Measurements from ENCODE around the gene FAM120AOS.

FAM120AOS gene

DNA sequence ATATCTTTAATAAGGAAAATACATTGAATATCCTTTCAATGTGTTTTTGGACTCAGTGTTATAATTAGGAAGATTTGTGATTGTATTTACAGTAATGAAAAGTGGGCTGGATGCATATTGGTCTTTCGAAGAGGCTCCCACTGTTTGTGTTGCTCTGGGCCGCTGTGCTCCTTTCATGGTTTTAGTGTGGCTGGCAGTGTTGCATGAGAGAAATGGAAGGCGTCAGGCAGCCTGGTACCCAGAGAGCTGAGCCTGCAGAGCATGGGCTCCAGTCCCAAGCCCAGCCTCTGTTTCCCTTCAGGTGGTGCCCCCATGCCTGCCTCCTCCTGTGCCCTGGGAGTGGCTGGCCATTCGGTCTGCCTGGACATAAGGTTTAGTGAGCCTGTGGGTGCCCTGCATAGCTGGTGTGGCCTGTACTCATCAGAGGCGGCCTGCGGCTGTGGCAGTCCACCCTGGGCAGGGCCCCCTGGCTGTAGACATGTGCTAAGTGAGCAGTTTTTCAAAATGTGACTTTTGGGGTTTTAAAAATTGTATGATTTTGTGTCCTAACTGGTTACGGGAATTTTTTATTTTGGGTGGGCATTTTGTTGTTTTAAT, 27.4 kb upstream of the FAM120AOS start:
- Histone ChIP-seq H3K4me1 (ENCODE audit: control insufficient read depth, insufficient read depth, low read length, poor library complexity, severe bottlenecking) (no peaks in the 10 kb centered on the region), H3K9me3 (ENCODE audit: control insufficient read depth, low read length) (no peaks in the 10 kb centered on the region), H3K27ac (ENCODE audit: low read depth, low read length, severe bottlenecking) (no peak overlapping the region), H3K36me3 (ENCODE audit: control insufficient read depth, insufficient read depth, low read length) (peaks cover 45% of the 10 kb centered on the region), H3K4me3 (ENCODE audit: extremely low read depth, insufficient read depth, low read length, poor library complexity, severe bottlenecking) (no peak overlapping the region)
- 85 to 91% methylated on average over 5 to 7 of the region's 7 CpGs for WGBS, 2 experiments (ENCODE audit: insufficient coverage in 2 of 2)

DNA sequence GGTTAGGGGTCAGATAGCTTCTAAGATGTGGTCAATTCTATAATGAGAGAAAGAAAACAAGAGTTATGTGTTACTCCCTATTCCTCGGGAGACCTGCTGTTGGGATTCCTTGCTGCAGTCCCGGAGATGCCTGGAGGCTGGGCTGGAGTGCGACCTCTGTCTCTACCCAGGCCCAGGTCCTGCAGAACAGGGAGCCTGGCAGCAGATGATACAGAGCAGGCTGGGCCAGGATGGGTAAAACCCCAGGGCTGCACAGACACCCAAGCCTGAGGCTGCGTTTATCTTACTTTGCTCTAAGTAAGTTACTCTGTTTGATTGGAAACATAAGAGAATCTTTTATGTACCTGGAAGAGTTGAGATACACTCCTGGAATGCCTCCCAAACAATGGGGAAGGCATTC, 26.9 kb upstream of the FAM120AOS start:
- Histone ChIP-seq H3K9me3 (ENCODE audit: control insufficient read depth, low read length) (no peaks in the 10 kb centered on the region), H3K27ac (ENCODE audit: low read depth, low read length, severe bottlenecking) (no peak overlapping the region), H3K36me3 (ENCODE audit: control insufficient read depth, insufficient read depth, low read length) (peaks cover 39% of the 10 kb centered on the region), H3K4me3 (ENCODE audit: extremely low read depth, insufficient read depth, low read length, poor library complexity, severe bottlenecking) (no peak overlapping the region), H3K4me1 (ENCODE audit: control insufficient read depth, insufficient read depth, low read length, poor library complexity, severe bottlenecking) (no peaks in the 10 kb centered on the region)
- WGBS, 2 experiments (ENCODE audit: insufficient coverage in 2 of 2), result 80 to 88% methylated on average over 2 to 3 of the region's 4 CpGs

DNA sequence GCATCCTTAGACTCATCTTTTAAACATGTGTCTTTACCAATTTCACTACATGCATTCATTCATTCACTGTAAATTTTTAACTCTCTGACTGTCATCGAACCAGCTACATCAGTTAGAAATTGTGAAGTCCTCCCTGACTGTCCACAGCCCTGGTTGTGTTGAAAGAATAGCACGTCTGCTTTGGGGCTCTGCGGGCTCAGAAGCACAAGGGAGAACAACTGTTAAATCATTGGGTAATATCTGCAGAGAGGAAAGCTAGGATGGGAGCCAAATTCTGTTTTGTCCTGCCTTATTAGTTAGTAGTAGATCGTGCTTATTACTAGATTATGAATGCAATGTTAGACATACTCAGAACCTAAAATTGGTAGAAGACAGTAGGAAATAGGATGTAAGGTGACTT, 26.3 kb upstream of the FAM120AOS start:
- 86 to 89% methylated on average over 3 to 4 of the region's 4 CpGs for WGBS, 2 experiments (ENCODE audit: insufficient coverage in 2 of 2)
- Histone ChIP-seq H3K4me3 (ENCODE audit: extremely low read depth, insufficient read depth, low read length, poor library complexity, severe bottlenecking) (no peak overlapping the region), H3K27ac (ENCODE audit: low read depth, low read length, severe bottlenecking) (no peak overlapping the region), H3K4me1 (ENCODE audit: control insufficient read depth, insufficient read depth, low read length, poor library complexity, severe bottlenecking) (no peaks in the 10 kb centered on the region), H3K9me3 (ENCODE audit: control insufficient read depth, low read length) (no peaks in the 10 kb centered on the region), H3K36me3 (ENCODE audit: control insufficient read depth, insufficient read depth, low read length) (peaks cover 39% of the 10 kb centered on the region)

DNA sequence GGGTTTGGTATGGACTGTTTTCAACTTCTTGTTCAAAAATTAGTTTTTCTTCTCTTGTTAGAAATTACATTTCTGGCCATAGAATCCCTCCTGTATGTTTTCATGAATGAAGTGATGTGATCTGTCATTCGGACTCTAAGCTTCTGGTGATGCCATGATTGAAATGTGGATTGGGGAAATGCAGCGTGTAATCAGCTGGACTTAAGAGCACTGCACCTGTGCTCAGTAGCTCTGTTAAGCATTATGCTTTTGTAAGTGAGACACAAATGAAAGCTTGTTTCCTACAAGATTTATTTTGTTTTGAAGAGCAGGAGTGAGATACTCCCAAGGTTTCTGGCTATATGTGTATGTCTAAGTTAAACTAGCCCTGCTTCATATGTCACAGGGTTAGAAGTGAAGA, 24.0 kb upstream of the FAM120AOS start:
- H3K4me1 ChIP-seq (ENCODE audit: control insufficient read depth, insufficient read depth, low read length, poor library complexity, severe bottlenecking), result no peaks in the 10 kb centered on the region
- 96 to 100% methylated on average over 2 of the region's 2 CpGs for WGBS, 2 experiments (ENCODE audit: insufficient coverage in 2 of 2)
- no peaks in the 10 kb centered on the region for H3K9me3 ChIP-seq (ENCODE audit: control insufficient read depth, low read length)
- H3K4me3 ChIP-seq (ENCODE audit: extremely low read depth, insufficient read depth, low read length, poor library complexity, severe bottlenecking), result no peak overlapping the region
- peaks cover 47% of the 10 kb centered on the region for H3K36me3 ChIP-seq (ENCODE audit: control insufficient read depth, insufficient read depth, low read length)
- H3K27ac ChIP-seq (ENCODE audit: low read depth, low read length, severe bottlenecking), result no peak overlapping the region

DNA sequence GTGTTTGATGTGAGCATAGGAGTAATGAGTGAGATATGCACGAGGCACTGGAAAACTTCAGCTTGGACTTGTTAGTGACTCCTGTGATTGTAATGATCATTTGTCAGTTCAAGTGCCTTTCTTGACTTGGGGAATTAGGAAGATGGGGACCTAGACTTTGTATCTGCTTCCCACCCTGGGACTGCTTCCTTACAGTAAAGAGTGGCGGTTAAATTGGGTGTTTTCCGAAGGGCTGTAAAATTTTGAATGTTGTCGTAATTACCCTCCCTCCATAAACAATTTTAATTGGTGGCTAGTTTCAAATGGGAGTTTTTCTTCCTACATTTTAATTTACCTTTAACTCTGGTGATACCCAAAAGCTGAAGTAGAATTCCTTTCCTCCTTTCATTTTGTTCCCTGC, 23.5 kb upstream of the FAM120AOS start:
- WGBS, 2 experiments (ENCODE audit: insufficient coverage in 2 of 2), result 100% methylated on average over 1 of the region's 4 CpGs
- Histone ChIP-seq H3K4me1 (ENCODE audit: control insufficient read depth, insufficient read depth, low read length, poor library complexity, severe bottlenecking) (no peaks in the 10 kb centered on the region), H3K4me3 (ENCODE audit: extremely low read depth, insufficient read depth, low read length, poor library complexity, severe bottlenecking) (no peak overlapping the region), H3K36me3 (ENCODE audit: control insufficient read depth, insufficient read depth, low read length) (peaks cover 52% of the 10 kb centered on the region), H3K27ac (ENCODE audit: low read depth, low read length, severe bottlenecking) (no peak overlapping the region), H3K9me3 (ENCODE audit: control insufficient read depth, low read length) (no peaks in the 10 kb centered on the region)

DNA sequence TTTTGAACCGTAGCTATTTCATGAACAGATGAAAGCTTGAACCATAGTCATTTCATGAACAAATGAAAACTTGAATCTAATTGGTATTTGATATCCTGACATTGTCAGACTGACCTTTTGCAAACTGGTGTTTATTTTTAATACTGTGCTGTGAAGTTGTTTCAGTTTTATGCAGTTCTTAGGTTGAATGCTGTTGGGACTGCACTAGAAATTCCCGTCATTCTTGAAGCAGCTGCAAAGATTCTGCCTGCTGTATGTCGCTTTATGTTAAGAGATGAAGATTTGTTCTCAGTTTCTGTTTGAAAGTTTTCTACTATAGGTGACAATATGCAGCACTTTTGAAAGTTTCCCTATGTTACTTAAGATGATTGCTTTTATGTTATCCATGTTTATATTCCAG, 22.5 kb upstream of the FAM120AOS start:
- no peak overlapping the region for H3K4me3 ChIP-seq (ENCODE audit: extremely low read depth, insufficient read depth, low read length, poor library complexity, severe bottlenecking)
- WGBS, 2 experiments (ENCODE audit: insufficient coverage in 2 of 2), result 100% methylated on average over 1 of the region's 3 CpGs
- peaks cover 60% of the 10 kb centered on the region for H3K36me3 ChIP-seq (ENCODE audit: control insufficient read depth, insufficient read depth, low read length)
- H3K9me3 ChIP-seq (ENCODE audit: control insufficient read depth, low read length), result no peaks in the 10 kb centered on the region
- no peaks in the 10 kb centered on the region for H3K4me1 ChIP-seq (ENCODE audit: control insufficient read depth, insufficient read depth, low read length, poor library complexity, severe bottlenecking)
- no peak overlapping the region for H3K27ac ChIP-seq (ENCODE audit: low read depth, low read length, severe bottlenecking)

DNA sequence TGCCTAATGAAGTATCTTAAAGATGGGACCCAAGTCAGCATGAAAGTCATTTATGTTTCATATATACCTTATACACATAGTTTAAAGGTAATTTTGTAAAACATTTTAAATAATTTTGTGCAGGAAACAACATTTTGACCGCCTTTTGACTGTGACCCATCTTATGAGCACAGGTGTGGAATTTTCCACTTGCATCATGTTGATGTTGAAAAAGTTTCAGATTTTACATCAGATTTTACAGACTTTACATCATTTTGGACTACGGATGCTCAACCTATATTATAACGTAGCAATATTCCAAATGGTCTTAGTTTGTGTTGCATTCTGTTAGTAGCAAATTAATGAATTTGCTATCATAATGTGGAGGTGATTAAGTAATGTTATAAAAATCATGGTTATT, 21.7 kb upstream of the FAM120AOS start:
- Histone ChIP-seq H3K4me3 (ENCODE audit: extremely low read depth, insufficient read depth, low read length, poor library complexity, severe bottlenecking) (no peak overlapping the region), H3K9me3 (ENCODE audit: control insufficient read depth, low read length) (no peaks in the 10 kb centered on the region), H3K27ac (ENCODE audit: low read depth, low read length, severe bottlenecking) (no peak overlapping the region), H3K36me3 (ENCODE audit: control insufficient read depth, insufficient read depth, low read length) (peaks cover 63% of the 10 kb centered on the region), H3K4me1 (ENCODE audit: control insufficient read depth, insufficient read depth, low read length, poor library complexity, severe bottlenecking) (no peaks in the 10 kb centered on the region)
- no CpG with 5 or more reads among the region's 3 CpGs for WGBS, 2 experiments (ENCODE audit: insufficient coverage in 2 of 2)

DNA sequence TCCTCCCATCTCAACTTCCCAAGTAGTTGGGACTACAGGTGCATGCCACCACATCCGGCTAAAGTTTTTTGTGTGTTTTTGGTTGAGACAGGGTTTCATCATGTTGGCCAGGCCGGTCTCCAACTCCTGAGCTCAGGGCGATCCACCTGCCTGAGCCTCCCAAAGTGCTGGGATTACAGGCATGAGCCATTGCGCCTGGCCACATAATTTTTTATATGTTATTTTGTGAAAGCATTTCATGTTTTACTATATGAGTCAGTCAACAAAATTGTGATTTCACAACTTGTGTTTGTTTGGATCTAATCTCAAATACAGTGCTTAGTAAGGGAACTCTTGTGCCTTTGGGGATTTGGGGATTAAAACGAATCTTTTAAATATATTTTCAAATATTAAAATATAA, 20.0 kb upstream of the FAM120AOS start:
- Histone ChIP-seq H3K27ac (ENCODE audit: low read depth, low read length, severe bottlenecking) (no peak overlapping the region), H3K4me1 (ENCODE audit: control insufficient read depth, insufficient read depth, low read length, poor library complexity, severe bottlenecking) (peaks cover 5% of the 10 kb centered on the region)
- WGBS, 2 experiments (ENCODE audit: insufficient coverage in 2 of 2), result 100% methylated on average over 2 of the region's 5 CpGs; no CpG with 5 or more reads in 1 of the 2 experiments

DNA sequence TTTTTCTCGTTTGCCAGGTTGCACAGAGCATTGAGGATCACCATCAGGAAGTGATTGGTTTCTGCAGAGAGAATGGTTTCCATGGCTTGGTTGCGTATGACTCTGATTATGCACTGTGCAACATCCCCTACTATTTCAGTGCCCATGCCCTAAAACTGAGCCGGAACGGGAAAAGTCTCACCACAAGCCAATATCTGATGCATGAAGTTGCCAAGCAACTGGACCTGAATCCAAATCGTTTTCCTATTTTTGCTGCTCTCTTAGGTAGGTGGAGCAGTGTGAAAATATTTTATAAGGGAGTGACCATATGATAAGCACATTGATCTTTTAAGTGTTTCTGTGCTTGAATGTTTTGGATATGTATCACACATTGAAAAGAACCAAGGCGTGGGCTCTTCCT, 17.7 kb upstream of the FAM120AOS start:
- Histone ChIP-seq H3K4me1 (ENCODE audit: control insufficient read depth, insufficient read depth, low read length, poor library complexity, severe bottlenecking) (peaks cover 10% of the 10 kb centered on the region), H3K4me3 (ENCODE audit: extremely low read depth, insufficient read depth, low read length, poor library complexity, severe bottlenecking) (no peak overlapping the region), H3K9me3 (ENCODE audit: control insufficient read depth, low read length) (no peaks in the 10 kb centered on the region), H3K27ac (ENCODE audit: low read depth, low read length, severe bottlenecking) (no peak overlapping the region), H3K36me3 (ENCODE audit: control insufficient read depth, insufficient read depth, low read length) (peaks cover 40% of the 10 kb centered on the region)
- 91 to 97% methylated on average over 4 to 6 of the region's 6 CpGs for WGBS, 2 experiments (ENCODE audit: insufficient coverage in 2 of 2)

More for the DNA sequence above, 20.0 kb upstream of the FAM120AOS start:
- Histone ChIP-seq H3K36me3 (ENCODE audit: control insufficient read depth, insufficient read depth, low read length) (peaks cover 59% of the 10 kb centered on the region), H3K4me3 (ENCODE audit: extremely low read depth, insufficient read depth, low read length, poor library complexity, severe bottlenecking) (no peak overlapping the region), H3K9me3 (ENCODE audit: control insufficient read depth, low read length) (no peaks in the 10 kb centered on the region)

DNA sequence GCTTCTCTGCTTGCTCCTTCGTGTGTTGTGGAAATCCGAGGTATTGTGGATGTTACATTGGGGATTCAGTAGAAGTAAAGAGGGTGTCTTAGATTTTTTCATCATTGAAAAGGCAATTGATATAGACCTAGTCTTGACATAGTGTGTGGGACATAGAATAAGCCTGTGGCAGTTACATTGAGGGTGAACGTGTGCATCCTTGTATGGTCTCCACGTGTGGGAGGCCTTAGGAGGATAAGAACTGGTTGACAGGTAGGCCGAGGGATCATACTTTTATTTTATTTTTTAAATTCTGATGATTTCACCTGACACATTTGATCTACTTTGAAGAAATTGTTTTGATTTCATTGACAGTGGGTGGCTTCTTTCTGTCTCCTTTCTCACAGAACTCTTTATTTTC, 17.0 kb upstream of the FAM120AOS start:
- Histone ChIP-seq H3K4me1 (ENCODE audit: control insufficient read depth, insufficient read depth, low read length, poor library complexity, severe bottlenecking) (peaks cover 13% of the 10 kb centered on the region), H3K27ac (ENCODE audit: low read depth, low read length, severe bottlenecking) (no peak overlapping the region), H3K4me3 (ENCODE audit: extremely low read depth, insufficient read depth, low read length, poor library complexity, severe bottlenecking) (no peak overlapping the region), H3K9me3 (ENCODE audit: control insufficient read depth, low read length) (no peaks in the 10 kb centered on the region), H3K36me3 (ENCODE audit: control insufficient read depth, insufficient read depth, low read length) (peaks cover 39% of the 10 kb centered on the region)
- WGBS, 2 experiments (ENCODE audit: insufficient coverage in 2 of 2), result 95 to 100% methylated on average over 2 to 3 of the region's 5 CpGs

DNA sequence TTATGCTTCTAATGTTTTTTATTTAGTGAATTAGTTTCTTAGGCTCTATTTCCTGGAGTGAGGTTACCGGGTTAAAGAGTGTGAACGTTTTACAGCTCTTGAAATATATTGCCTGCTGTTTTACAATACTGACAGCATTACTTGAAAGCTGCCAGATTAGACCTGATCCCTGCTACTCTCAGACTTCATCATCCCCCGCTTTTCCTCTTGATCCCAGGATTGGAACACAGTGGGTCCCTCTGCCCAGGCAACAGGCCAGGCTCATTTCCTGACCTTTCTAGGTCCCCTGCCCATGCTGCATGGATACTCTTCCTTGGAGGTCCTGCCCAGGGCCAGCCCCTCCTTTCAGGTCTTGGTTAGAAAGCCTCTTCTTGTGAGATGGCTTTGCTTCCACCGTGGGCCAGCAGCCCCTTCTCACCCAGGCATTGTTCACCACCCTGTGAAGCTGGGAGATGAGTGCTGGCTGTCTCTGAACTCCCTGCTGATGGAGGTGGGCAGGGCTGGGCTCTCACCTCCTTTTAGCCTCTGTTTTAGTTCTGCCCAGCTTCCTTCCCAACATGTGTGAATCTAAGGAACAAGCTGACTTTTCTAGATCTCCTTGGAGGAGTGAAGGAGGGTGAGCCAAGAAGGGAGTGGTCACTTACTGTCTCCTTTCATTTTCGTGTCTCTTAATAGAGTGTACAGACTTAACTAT, 15.5 kb upstream of the FAM120AOS start:
- no peaks in the 10 kb centered on the region for H3K9me3 ChIP-seq (ENCODE audit: control insufficient read depth, low read length)
- H3K4me1 ChIP-seq (ENCODE audit: control insufficient read depth, insufficient read depth, low read length, poor library complexity, severe bottlenecking), result peaks cover 25% of the 10 kb centered on the region
- 51% methylated on average over 3 to 4 of the region's 5 CpGs for WGBS, 2 experiments (ENCODE audit: insufficient coverage in 2 of 2)
- H3K36me3 ChIP-seq (ENCODE audit: control insufficient read depth, insufficient read depth, low read length), result peaks cover 28% of the 10 kb centered on the region
- no peak overlapping the region for H3K4me3 ChIP-seq (ENCODE audit: extremely low read depth, insufficient read depth, low read length, poor library complexity, severe bottlenecking)
- H3K27ac ChIP-seq (ENCODE audit: low read depth, low read length, severe bottlenecking), result no peak overlapping the region
